HepG2 (cell line): ENCODE measurements around the gene DIP2C. TPM values are rescaled to one million over a fixed set of nuclear protein-coding genes. Genes with fewer than 3 reads are reported as not detected.

Experiments used
- CAMTA2 ChIP-seq: sonication (generic); formaldehyde crosslinking; IDR thresholded peaks from 2 replicates; pipeline ENCODE4 v1.4.0; 2020; ENCODE audit warnings: mild to moderate bottlenecking, missing genetic modification reagents, borderline replicate concordance
- ELF1 ChIP-seq: sonication (generic); formaldehyde crosslinking; IDR thresholded peaks from 2 replicates; pipeline ENCODE4 v1.4.0; 2020; ENCODE audit warnings: missing genetic modification reagents
- GABPA ChIP-seq, 2 experiments: IDR thresholded peaks; 2 replicates each; pipeline ENCODE4 v1.6.1; 2011 to 2016; ENCODE audit warnings: low read depth in 2 of 2, low read length in 1 of 2, missing biosample characterization in 1 of 2, missing genetic modification characterization in 1 of 2
- MAZ ChIP-seq, 2 experiments: sonication (generic) in 1 of 2; formaldehyde crosslinking in 1 of 2; IDR thresholded peaks; 2 replicates each; pipeline versions ENCODE4 v1.5.0 to v1.6.1; 2012 to 2020; ENCODE audit warnings: low read depth in 2 of 2, mild to moderate bottlenecking in 2 of 2, borderline replicate concordance in 1 of 2, improper control_type of control experiment in 1 of 2, low read length in 1 of 2, missing genetic modification reagents in 1 of 2, moderate library complexity in 1 of 2
- MTA3 ChIP-seq: sonication (generic); formaldehyde crosslinking; IDR thresholded peaks from 2 replicates; pipeline ENCODE4 v1.4.0; 2020; ENCODE audit warnings: missing genetic modification reagents
- PHF5A ChIP-seq: IDR thresholded peaks from one replicate; pipeline ENCODE4 v1.6.1; 2018; ENCODE audit warnings: low read depth, missing genetic modification reagents; ENCODE audit not compliant: unreplicated experiment
- SOX6 ChIP-seq, 2 experiments: fragments of 450-650 bp in 1 of 2; sonication (generic) in 1 of 2; formaldehyde crosslinking in 1 of 2; IDR thresholded peaks; 2 replicates each; pipeline versions ENCODE4 v1.4.0 to v1.6.1; 2017 to 2020; ENCODE audit warnings: antibody characterized with exemption in 1 of 2, mild to moderate bottlenecking in 1 of 2, missing genetic modification reagents in 1 of 2
- polyA plus RNA-seq, 8 experiments: library from polyadenylated mRNA; depleted of rRNA in 3 of 8; stranded (reverse) in 7 of 8; unstranded in 1 of 8; fragments of >200 nt; fragmentation: Illumina TruSeq in 4 of 8; extraction: Trizol in 4 of 8; gene quantifications; 2 replicates each; pipeline versions ENCODE4 v1.2.1 to v1.2.3, GENCODE V29; 2011 to 2016; ENCODE audit warnings: low read depth in 4 of 8, missing spikeins in 1 of 8, mixed read lengths in 1 of 8; ENCODE audit not compliant: insufficient read depth in 1 of 8
- total RNA-seq, 5 experiments: library from RNA; depleted of rRNA; stranded (reverse); fragments of >200 nt; fragmentation: Illumina TruSeq; extraction: Trizol; gene quantifications; 2 replicates each; pipeline ENCODE4 v1.2.3, GENCODE V29; 2016; ENCODE audit warnings: low read depth in 1 of 5
- TF ChIP-seq, protein P1 (sequence below), 2 experiments: sonication (generic) in 1 of 2; formaldehyde crosslinking in 1 of 2; IDR thresholded peaks; 2 replicates each; pipeline versions ENCODE4 v1.6.1 to v1.9.0; 2014 to 2022; ENCODE audit warnings: antibody characterized with exemption in 1 of 2, borderline replicate concordance in 1 of 2, inconsistent platforms in 1 of 2, low read depth in 1 of 2, missing genetic modification reagents in 1 of 2
- TF ChIP-seq, protein P2 (sequence below): sonication (generic); formaldehyde crosslinking; IDR thresholded peaks from 2 replicates; pipeline ENCODE4 v1.8.0; 2022; ENCODE audit warnings: mild to moderate bottlenecking, missing genetic modification reagents
- TF ChIP-seq, protein P3 (sequence below): IDR thresholded peaks from 2 replicates; pipeline ENCODE4 v1.6.1; 2012; ENCODE audit warnings: inconsistent platforms
- TF ChIP-seq, protein P4 (sequence below): sonication (generic); formaldehyde crosslinking; IDR thresholded peaks from 2 replicates; pipeline ENCODE4 v1.9.0; 2022; ENCODE audit warnings: low read depth, missing genetic modification reagents
- TF ChIP-seq, protein P5 (sequence below), 2 experiments: sonication (generic) in 1 of 2; formaldehyde crosslinking in 1 of 2; IDR thresholded peaks; 2 replicates each; pipeline versions ENCODE4 v1.4.0 to v1.6.1; 2018 to 2020; ENCODE audit warnings: missing genetic modification reagents in 2 of 2, borderline replicate concordance in 1 of 2, low read depth in 1 of 2, mild to moderate bottlenecking in 1 of 2, missing biosample characterization in 1 of 2
- TF ChIP-seq, protein P6 (sequence below): sonication (generic); formaldehyde crosslinking; IDR thresholded peaks from 2 replicates; pipeline ENCODE4 v1.8.1; 2023; ENCODE audit warnings: mild to moderate bottlenecking, missing genetic modification reagents, borderline replicate concordance

The DIP2C gene
- total and polyA plus RNA-seq, 2 of the 13 experiments (the other 11 are each of a cell fraction or from before 2014, with no cell fraction given), result 2.2 to 2.7 TPM

DNA sequence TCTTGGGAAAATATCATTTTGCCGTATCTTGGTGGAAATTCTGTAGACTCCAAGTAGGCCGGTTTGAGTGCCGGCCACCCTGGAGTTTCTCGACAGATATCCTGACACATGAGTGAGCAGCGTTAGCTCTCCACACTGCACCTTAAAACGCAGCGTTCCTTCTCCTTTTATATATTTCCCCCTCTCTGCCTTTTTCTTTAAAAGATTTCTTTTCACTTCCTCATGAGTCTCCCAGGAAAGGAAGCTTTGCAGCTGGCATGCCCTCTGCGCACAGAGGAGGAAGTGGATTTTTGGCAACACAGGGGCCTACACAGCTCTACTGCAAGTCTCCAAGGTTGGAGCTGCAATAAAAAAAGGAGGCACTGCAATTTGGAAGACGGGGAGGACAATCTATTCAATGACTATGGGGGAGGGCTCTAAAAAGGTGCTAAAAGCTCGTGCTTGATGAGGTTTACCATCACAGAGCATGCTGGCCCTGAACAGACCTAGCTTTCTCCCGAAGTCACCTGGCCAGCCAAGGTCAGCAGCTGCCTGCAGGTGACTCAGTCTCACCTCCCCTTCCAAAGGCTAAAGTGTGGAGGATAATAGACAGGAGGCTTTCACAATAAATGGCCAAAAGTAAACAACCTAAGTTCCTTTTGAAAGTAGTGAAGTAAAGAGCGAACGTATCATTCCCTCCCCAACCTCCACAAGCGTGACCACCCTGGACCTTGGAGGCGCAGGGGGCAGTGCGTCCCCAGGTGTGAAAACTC, 301.4 kb downstream of the DIP2C start (continued):
- TF ChIP-seq, protein P1, sequence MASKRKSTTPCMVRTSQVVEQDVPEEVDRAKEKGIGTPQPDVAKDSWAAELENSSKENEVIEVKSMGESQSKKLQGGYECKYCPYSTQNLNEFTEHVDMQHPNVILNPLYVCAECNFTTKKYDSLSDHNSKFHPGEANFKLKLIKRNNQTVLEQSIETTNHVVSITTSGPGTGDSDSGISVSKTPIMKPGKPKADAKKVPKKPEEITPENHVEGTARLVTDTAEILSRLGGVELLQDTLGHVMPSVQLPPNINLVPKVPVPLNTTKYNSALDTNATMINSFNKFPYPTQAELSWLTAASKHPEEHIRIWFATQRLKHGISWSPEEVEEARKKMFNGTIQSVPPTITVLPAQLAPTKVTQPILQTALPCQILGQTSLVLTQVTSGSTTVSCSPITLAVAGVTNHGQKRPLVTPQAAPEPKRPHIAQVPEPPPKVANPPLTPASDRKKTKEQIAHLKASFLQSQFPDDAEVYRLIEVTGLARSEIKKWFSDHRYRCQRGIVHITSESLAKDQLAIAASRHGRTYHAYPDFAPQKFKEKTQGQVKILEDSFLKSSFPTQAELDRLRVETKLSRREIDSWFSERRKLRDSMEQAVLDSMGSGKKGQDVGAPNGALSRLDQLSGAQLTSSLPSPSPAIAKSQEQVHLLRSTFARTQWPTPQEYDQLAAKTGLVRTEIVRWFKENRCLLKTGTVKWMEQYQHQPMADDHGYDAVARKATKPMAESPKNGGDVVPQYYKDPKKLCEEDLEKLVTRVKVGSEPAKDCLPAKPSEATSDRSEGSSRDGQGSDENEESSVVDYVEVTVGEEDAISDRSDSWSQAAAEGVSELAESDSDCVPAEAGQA (IDR thresholded peaks at IDR 0.05; ENCODE audit: low read depth), result no peak
- TF ChIP-seq, protein P1 (CRISPR knock-in tag; IDR thresholded peaks at IDR 0.05; ENCODE audit: borderline replicate concordance), result no peak
- TF ChIP-seq, protein P2, sequence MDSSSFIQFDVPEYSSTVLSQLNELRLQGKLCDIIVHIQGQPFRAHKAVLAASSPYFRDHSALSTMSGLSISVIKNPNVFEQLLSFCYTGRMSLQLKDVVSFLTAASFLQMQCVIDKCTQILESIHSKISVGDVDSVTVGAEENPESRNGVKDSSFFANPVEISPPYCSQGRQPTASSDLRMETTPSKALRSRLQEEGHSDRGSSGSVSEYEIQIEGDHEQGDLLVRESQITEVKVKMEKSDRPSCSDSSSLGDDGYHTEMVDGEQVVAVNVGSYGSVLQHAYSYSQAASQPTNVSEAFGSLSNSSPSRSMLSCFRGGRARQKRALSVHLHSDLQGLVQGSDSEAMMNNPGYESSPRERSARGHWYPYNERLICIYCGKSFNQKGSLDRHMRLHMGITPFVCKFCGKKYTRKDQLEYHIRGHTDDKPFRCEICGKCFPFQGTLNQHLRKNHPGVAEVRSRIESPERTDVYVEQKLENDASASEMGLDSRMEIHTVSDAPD (CRISPR knock-in tag), result no peak
- TF ChIP-seq MAZ (IDR thresholded peaks at IDR 0.05; ENCODE audit: borderline replicate concordance, low read depth, low read length) (no peak), MAZ (CRISPR knock-in tag; IDR thresholded peaks at IDR 0.05; ENCODE audit: low read depth) (no peak), MTA3 (CRISPR knock-in tag) (no peak), PHF5A (CRISPR knock-in tag) (no peak), CAMTA2 (CRISPR knock-in tag) (no peak), SOX6 (IDR thresholded peaks at IDR 0.05) (no peak), SOX6 (CRISPR knock-in tag; IDR thresholded peaks at IDR 0.05) (peak; percentile 32; the same call in 1 of the 2 replicates), GABPA (IDR thresholded peaks at IDR 0.05; ENCODE audit: low read depth, low read length) (no peak), GABPA (CRISPR knock-in tag; IDR thresholded peaks at IDR 0.05; ENCODE audit: low read depth) (no peak), ELF1 (no peak)
- TF ChIP-seq, protein P3, sequence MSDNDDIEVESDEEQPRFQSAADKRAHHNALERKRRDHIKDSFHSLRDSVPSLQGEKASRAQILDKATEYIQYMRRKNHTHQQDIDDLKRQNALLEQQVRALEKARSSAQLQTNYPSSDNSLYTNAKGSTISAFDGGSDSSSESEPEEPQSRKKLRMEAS, result no peak
- TF ChIP-seq, protein P4, sequence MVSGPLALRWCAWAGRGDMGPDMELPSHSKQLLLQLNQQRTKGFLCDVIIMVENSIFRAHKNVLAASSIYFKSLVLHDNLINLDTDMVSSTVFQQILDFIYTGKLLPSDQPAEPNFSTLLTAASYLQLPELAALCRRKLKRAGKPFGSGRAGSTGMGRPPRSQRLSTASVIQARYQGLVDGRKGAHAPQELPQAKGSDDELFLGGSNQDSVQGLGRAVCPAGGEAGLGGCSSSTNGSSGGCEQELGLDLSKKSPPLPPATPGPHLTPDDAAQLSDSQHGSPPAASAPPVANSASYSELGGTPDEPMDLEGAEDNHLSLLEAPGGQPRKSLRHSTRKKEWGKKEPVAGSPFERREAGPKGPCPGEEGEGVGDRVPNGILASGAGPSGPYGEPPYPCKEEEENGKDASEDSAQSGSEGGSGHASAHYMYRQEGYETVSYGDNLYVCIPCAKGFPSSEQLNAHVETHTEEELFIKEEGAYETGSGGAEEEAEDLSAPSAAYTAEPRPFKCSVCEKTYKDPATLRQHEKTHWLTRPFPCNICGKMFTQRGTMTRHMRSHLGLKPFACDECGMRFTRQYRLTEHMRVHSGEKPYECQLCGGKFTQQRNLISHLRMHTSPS (CRISPR knock-in tag), result no peak
- TF ChIP-seq, protein P5, sequence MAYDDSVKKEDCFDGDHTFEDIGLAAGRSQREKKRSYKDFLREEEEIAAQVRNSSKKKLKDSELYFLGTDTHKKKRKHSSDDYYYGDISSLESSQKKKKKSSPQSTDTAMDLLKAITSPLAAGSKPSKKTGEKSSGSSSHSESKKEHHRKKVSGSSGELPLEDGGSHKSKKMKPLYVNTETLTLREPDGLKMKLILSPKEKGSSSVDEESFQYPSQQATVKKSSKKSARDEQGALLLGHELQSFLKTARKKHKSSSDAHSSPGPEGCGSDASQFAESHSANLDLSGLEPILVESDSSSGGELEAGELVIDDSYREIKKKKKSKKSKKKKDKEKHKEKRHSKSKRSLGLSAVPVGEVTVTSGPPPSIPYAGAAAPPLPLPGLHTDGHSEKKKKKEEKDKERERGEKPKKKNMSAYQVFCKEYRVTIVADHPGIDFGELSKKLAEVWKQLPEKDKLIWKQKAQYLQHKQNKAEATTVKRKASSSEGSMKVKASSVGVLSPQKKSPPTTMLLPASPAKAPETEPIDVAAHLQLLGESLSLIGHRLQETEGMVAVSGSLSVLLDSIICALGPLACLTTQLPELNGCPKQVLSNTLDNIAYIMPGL (CRISPR knock-in tag; IDR thresholded peaks at IDR 0.05; ENCODE audit: borderline replicate concordance in 1 of 2, low read depth in 1 of 2), result no peak
- TF ChIP-seq, protein P6, sequence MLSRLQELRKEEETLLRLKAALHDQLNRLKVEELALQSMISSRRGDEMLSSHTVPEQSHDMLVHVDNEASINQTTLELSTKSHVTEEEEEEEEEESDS (CRISPR knock-in tag), result no peak
